22Rv1 (cell line): ENCODE measurements around the gene NCLN.

Source experiments
- ZFX ChIP-seq: fragments of 450-650 bp; IDR thresholded peaks from 2 replicates; pipeline ENCODE4 v1.6.1; 2017; ENCODE audit warnings: antibody characterized with exemption, borderline replicate concordance
- TF ChIP-seq, protein P1 (sequence below): fragments of 450-650 bp; IDR thresholded peaks from 2 replicates; pipeline ENCODE4 v1.5.1; 2017; ENCODE audit warnings: mild to moderate bottlenecking

DNA sequence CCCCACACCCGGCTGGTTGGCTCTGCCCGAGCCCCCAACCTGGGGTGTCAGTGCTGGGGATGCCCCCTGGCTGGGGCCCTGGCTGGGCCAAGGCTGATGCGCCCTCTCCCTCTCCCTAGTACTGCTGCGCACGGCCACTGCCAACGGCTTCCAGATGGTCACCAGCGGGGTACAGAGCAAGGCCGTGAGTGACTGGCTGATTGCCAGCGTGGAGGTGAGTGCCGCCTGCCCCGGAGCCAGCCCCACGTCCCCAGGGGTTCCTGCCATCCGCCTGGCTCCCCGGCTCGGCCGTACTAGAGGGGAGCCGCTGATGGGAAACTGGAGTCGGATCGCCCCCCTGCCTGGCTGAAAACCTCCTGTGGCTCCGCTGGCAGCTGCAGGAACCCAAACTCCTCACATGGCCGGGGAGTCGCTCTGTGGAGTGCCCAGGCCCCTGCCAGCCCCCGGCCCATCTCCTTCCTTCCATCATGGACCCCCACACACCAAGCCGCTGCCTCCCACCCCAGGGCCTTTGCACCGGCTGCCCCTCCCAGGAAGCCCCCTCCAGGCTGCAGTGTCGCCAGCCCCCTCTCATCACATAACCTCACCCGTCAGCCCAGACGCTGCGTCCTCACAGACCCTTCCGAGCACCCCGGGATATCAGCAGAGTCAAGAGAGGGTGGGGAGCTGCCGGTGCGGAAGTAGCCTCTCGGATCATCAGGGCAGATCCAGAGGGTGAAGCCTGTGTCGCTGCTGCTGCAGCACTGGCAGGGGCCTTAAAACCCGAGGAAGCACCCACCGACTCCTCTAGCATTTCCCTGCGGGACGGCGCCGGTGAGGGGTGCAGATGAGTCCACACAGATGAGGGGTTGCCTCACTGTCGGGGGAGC is 10.6 kb downstream of the NCLN start:
- TF ChIP-seq, protein P1, sequence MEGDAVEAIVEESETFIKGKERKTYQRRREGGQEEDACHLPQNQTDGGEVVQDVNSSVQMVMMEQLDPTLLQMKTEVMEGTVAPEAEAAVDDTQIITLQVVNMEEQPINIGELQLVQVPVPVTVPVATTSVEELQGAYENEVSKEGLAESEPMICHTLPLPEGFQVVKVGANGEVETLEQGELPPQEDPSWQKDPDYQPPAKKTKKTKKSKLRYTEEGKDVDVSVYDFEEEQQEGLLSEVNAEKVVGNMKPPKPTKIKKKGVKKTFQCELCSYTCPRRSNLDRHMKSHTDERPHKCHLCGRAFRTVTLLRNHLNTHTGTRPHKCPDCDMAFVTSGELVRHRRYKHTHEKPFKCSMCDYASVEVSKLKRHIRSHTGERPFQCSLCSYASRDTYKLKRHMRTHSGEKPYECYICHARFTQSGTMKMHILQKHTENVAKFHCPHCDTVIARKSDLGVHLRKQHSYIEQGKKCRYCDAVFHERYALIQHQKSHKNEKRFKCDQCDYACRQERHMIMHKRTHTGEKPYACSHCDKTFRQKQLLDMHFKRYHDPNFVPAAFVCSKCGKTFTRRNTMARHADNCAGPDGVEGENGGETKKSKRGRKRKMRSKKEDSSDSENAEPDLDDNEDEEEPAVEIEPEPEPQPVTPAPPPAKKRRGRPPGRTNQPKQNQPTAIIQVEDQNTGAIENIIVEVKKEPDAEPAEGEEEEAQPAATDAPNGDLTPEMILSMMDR = no peak
- no peak for TF ChIP-seq ZFX
